HepG2 (cell line): ENCODE measurements around the gene DLG1. TPM values are rescaled to one million over a fixed set of nuclear protein-coding genes. Genes with fewer than 3 reads are reported as not detected.

Experiments used
- ZNF605 ChIP-seq: sonication (generic); formaldehyde crosslinking; IDR thresholded peaks from 2 replicates; pipeline ENCODE4 v1.8.0; 2022; ENCODE audit warnings: mild to moderate bottlenecking, missing genetic modification reagents
- polyA plus RNA-seq, 8 experiments: library from polyadenylated mRNA; depleted of rRNA in 3 of 8; stranded (reverse) in 7 of 8; unstranded in 1 of 8; fragments of >200 nt; fragmentation: Illumina TruSeq in 4 of 8; extraction: Trizol in 4 of 8; gene quantifications; 2 replicates each; pipeline versions ENCODE4 v1.2.1 to v1.2.3, GENCODE V29; 2011 to 2016; ENCODE audit warnings: low read depth in 4 of 8, missing spikeins in 1 of 8, mixed read lengths in 1 of 8; ENCODE audit not compliant: insufficient read depth in 1 of 8
- total RNA-seq, 5 experiments: library from RNA; depleted of rRNA; stranded (reverse); fragments of >200 nt; fragmentation: Illumina TruSeq; extraction: Trizol; gene quantifications; 2 replicates each; pipeline ENCODE4 v1.2.3, GENCODE V29; 2016; ENCODE audit warnings: low read depth in 1 of 5
- TF ChIP-seq, protein P1 (sequence below), 2 experiments: sonication (generic) in 1 of 2; formaldehyde crosslinking in 1 of 2; IDR thresholded peaks; 2 replicates each; pipeline versions ENCODE4 v1.4.0 to v1.6.1; 2016 to 2020; ENCODE audit warnings: borderline replicate concordance in 1 of 2, low read depth in 1 of 2, mild to moderate bottlenecking in 1 of 2, missing genetic modification reagents in 1 of 2
- TF ChIP-seq, protein P2 (sequence below): sonication (generic); formaldehyde crosslinking; IDR thresholded peaks from 2 replicates; pipeline ENCODE4 v1.4.0; 2020; ENCODE audit warnings: missing genetic modification reagents, borderline replicate concordance

Gene DLG1
- total and polyA plus RNA-seq, 2 of the 13 experiments (the other 11 are each of a cell fraction or from before 2014, with no cell fraction given), result 30.5 to 104 TPM

DNA sequence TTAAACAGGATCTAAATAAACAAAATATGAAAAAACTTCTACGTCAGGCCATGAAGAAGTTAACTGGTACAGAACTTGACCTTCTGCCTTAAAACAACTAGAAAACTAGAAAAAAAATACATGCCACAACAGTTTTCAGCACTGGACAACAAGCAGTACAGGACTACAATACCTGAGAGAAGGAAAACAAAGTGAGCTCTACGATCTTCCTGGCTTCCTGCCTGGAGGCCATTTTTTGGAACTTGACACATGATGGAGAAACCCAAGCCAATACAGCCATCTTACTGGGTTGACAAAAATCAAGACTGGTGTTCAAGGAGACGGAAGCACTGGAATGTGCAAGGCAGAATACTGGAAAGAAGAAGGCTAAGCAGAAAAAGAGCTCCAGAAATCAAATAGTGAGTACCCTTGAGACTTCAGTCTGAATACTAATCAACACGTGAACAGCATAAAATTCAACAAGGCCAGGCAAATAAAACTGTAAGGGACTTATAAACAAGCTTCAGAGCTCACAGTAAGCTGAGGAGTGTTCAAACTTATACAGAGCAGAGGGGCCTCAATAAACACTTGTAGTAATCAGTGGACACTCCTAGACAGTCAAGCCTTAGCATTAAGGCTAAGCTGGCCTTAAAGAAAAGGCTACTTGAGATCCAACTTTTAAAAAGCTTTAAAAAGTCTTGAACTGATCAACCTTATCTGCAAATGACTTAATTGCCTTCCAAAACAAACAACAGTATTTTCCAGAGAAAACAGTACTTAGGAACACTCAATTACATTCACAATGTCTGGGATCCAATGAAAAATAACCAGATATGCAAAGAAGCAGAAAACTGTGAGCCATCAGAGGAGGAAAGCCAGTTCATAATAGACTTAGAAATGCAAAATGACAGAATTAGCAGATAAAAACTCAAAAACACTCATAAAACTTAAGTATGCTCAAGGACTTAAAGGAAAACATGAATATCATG, 63.2 kb downstream of the DLG1 start (continued):
- TF ChIP-seq, protein P1, sequence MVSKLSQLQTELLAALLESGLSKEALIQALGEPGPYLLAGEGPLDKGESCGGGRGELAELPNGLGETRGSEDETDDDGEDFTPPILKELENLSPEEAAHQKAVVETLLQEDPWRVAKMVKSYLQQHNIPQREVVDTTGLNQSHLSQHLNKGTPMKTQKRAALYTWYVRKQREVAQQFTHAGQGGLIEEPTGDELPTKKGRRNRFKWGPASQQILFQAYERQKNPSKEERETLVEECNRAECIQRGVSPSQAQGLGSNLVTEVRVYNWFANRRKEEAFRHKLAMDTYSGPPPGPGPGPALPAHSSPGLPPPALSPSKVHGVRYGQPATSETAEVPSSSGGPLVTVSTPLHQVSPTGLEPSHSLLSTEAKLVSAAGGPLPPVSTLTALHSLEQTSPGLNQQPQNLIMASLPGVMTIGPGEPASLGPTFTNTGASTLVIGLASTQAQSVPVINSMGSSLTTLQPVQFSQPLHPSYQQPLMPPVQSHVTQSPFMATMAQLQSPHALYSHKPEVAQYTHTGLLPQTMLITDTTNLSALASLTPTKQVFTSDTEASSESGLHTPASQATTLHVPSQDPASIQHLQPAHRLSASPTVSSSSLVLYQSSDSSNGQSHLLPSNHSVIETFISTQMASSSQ (IDR thresholded peaks at IDR 0.05; ENCODE audit: low read depth), result no peak
- TF ChIP-seq, protein P1 (CRISPR knock-in tag; IDR thresholded peaks at IDR 0.05; ENCODE audit: borderline replicate concordance), result no peak
- TF ChIP-seq, protein P2, sequence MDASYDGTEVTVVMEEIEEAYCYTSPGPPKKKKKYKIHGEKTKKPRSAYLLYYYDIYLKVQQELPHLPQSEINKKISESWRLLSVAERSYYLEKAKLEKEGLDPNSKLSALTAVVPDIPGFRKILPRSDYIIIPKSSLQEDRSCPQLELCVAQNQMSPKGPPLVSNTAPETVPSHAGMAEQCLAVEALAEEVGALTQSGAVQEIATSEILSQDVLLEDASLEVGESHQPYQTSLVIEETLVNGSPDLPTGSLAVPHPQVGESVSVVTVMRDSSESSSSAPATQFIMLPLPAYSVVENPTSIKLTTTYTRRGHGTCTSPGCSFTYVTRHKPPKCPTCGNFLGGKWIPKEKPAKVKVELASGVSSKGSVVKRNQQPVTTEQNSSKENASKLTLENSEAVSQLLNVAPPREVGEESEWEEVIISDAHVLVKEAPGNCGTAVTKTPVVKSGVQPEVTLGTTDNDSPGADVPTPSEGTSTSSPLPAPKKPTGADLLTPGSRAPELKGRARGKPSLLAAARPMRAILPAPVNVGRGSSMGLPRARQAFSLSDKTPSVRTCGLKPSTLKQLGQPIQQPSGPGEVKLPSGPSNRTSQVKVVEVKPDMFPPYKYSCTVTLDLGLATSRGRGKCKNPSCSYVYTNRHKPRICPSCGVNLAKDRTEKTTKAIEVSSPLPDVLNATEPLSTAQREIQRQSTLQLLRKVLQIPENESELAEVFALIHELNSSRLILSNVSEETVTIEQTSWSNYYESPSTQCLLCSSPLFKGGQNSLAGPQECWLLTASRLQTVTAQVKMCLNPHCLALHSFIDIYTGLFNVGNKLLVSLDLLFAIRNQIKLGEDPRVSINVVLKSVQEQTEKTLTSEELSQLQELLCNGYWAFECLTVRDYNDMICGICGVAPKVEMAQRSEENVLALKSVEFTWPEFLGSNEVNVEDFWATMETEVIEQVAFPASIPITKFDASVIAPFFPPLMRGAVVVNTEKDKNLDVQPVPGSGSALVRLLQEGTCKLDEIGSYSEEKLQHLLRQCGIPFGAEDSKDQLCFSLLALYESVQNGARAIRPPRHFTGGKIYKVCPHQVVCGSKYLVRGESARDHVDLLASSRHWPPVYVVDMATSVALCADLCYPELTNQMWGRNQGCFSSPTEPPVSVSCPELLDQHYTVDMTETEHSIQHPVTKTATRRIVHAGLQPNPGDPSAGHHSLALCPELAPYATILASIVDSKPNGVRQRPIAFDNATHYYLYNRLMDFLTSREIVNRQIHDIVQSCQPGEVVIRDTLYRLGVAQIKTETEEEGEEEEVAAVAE (CRISPR knock-in tag), result no peak
- no peak for TF ChIP-seq ZNF605 (CRISPR knock-in tag)
